Mucosa of descending colon (tissue), 3 donors: ENCODE data around the gene LRFN5. TPM values are rescaled to one million over a fixed set of nuclear protein-coding genes. Genes with fewer than 3 reads are reported as not detected.

ENCODE experiments used
- ATAC-seq: fragments of 200-7000 bp; cut with Tn5 transposase; one replicate; pipeline ENCODE4 v1.9.1; 2020; ENCODE audit warnings: mild to moderate bottlenecking, moderate library complexity
- DNase-seq, 3 donors: peaks; one replicate each; pipeline ENCODE4 v3.0.0-alpha.2; 2020
- H3K36me3 ChIP-seq: fragments of 200-600 bp; one replicate; pipeline ENCODE4 v1.8.0; 2021; ENCODE audit warnings: low read depth, mild to moderate bottlenecking
- H3K4me1 ChIP-seq: fragments of 200-600 bp; one replicate; pipeline ENCODE4 v1.8.0; 2021; ENCODE audit warnings: low read depth, mild to moderate bottlenecking
- H3K4me3 ChIP-seq: fragments of 200-600 bp; one replicate; pipeline ENCODE4 v1.8.0; 2021; ENCODE audit warnings: mild to moderate bottlenecking
- H3K9me3 ChIP-seq: fragments of 200-600 bp; one replicate; pipeline ENCODE4 v1.8.0; 2021; ENCODE audit warnings: mild to moderate bottlenecking
- CTCF ChIP-seq: fragments of 200-600 bp; IDR thresholded peaks from one replicate; pipeline ENCODE4 v1.8.0; 2022; ENCODE audit warnings: antibody characterized with exemption, mild to moderate bottlenecking
- intact Hi-C, 2 donors: fragments of 100-400 bp; cut with DNase I in 1 of 2; cut with micrococcal nuclease in 1 of 2; formaldehyde crosslinking; loops; one replicate each; pipeline versions ENCODE4 v1.11.0 to v1.11.1; 2022; cut with DNase I, micrococcal nuclease
- total RNA-seq, 3 donors: library from RNA; stranded (reverse); fragmentation: NEBNext Ultra II Directional in 2 of 3; extraction: Animal tissue kit (Norgen Biotek cat#: 25700) in 2 of 3; gene quantifications; one replicate each; pipeline versions ENCODE4 v1.2.1 to v1.2.4, GENCODE V29; 2021 to 2023
- donor health status: DM: no; HTN: no; CAD: no; lungs with moderate emphysema.
- donor health status: DM: no; HTN: no; CAD: no.
- donor health status: DM: no; HTN: yes; CAD: no.

LRFN5 gene
- total RNA-seq, 3 donors from 2014 or later: 0.49 to 4.1 (median 0.55) TPM

GRCh38 chr14:41830714-41831406 is 224.2 kb downstream of the LRFN5 start:
- H3K4me3 ChIP-seq: no peak overlapping the region
- H3K36me3 ChIP-seq: no peaks in the 10 kb centered on the region
- ATAC-seq: no peak
- peak in 2 of 3 donors; percentile 5 to 13 for DNase-seq
- TF ChIP-seq CTCF: no peak
- peaks cover 10% of the 10 kb centered on the region for H3K9me3 ChIP-seq
- H3K4me1 ChIP-seq: no peaks in the 10 kb centered on the region
- intact Hi-C loops: no loop called here

GRCh38 chr14:41839661-41840060 is 233.0 kb downstream of the LRFN5 start:
- H3K9me3 ChIP-seq: peaks cover 5% of the 10 kb centered on the region
- H3K4me3 ChIP-seq: no peak overlapping the region
- H3K4me1 ChIP-seq: no peaks in the 10 kb centered on the region
- intact Hi-C loops: no loop called here
- no peaks in the 10 kb centered on the region for H3K36me3 ChIP-seq
- ATAC-seq (no peak), DNase-seq (no peak)
- TF ChIP-seq CTCF: no peak

GRCh38 chr14:41859336-41859735 is 252.7 kb downstream of the LRFN5 start:
- Histone ChIP-seq H3K9me3 (peaks cover 22% of the 10 kb centered on the region), H3K36me3 (no peaks in the 10 kb centered on the region), H3K4me3 (no peak overlapping the region), H3K4me1 (no peaks in the 10 kb centered on the region)
- ATAC-seq (no peak), DNase-seq (no peak)
- no peak for TF ChIP-seq CTCF
- intact Hi-C loops: no loop called here

GRCh38 chr14:41860586-41860985 is 253.9 kb downstream of the LRFN5 start:
- Histone ChIP-seq H3K4me1 (no peaks in the 10 kb centered on the region), H3K36me3 (no peaks in the 10 kb centered on the region), H3K9me3 (peaks cover 32% of the 10 kb centered on the region), H3K4me3 (no peak overlapping the region)
- ATAC-seq: no peak
- no peak for DNase-seq
- no peak for TF ChIP-seq CTCF
- intact Hi-C loops: no loop called here

- H3K9me3 ChIP-seq: peaks cover 40% of the 10 kb centered on the region
- no peaks in the 10 kb centered on the region for H3K36me3 ChIP-seq
- DNase-seq (no peak), ATAC-seq (no peak)
- intact Hi-C loops: no loop called here
- no peaks in the 10 kb centered on the region for H3K4me1 ChIP-seq
- TF ChIP-seq CTCF: no peak
- no peak overlapping the region for H3K4me3 ChIP-seq
Measured at GRCh38 chr14:41865894-41866293, 259.2 kb downstream of the LRFN5 start.

GRCh38 chr14:41868396-41868795 is 261.7 kb downstream of the LRFN5 start:
- ATAC-seq (no peak), DNase-seq (no peak)
- no peaks in the 10 kb centered on the region for H3K36me3 ChIP-seq
- H3K4me3 ChIP-seq: no peak overlapping the region
- no peak for TF ChIP-seq CTCF
- no peaks in the 10 kb centered on the region for H3K4me1 ChIP-seq
- intact Hi-C loops: no loop called here
- H3K9me3 ChIP-seq: peaks cover 34% of the 10 kb centered on the region
